ENCODE measurements around the gene MOV10.

The MOV10 gene

DNA sequence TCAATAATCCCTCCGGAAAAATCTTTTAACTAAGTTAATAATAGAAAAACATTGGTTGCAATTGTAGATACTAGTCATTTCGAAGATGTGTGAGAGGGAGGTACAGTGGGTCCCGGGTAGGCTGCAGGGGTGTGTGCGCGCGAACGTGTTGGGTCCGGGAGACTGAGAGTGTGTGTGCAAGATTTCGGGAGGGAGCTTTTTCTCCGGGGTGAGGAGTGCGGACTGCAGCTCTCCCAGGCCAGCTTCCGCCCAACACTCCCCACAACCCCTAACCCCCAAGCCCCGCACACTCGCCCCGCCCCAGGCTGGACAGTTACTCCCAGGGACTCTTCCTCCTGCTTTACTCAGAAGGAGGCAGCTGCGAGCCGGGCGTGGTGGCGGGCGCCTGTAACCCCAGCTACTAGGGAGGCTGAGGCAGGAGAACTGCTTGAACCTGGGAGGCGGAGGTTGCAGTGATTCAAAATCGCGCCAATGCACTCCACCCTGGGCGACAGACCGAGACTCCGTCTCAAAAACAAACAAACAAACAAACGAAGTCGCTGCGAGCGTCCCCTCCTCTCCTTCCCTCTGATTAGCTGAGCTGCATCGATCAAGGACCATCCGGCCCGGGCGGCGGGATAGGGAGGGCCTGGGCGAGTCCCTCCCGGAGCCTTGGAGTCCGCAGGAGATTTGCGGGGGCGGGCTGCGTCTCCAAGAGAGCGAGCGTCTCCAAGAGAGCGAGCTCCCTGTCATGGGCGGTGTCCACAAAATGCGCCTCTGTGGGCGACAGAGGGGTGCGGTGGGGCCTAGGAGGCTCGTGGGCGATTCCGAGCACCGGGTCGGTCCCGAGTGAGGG, 68.9 kb downstream of the MOV10 start:
- DNase-seq: no peak

DNA sequence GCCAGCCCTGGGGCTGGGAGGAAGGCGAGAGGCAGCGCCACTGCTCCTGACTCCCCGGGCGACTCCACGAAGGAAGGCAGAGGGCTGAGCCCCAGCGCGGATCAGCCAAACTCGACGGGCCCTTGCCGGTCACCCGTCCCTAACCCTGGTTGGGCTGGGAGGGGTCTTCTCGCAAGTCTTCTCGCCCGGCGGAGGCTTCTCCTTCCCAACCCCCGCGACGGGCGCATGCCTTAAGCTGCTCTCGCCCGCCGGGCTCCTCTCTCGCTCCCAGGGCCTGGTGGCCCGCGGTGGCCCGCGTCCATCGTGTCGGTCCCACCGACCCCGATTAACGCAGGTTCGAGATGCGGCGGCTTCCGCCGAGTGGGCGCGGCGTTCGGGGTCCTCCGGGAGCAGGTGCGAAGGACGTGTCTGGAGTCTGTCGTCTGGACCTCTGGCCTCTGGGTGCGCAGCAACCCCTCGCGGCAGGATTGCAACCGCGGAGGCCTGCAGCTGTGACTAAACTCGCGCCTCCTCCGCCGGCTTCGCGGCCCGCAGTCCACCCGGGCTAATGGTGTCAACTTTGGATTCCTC, 69.6 kb downstream of the MOV10 start:
- no peak for DNase-seq

DNA sequence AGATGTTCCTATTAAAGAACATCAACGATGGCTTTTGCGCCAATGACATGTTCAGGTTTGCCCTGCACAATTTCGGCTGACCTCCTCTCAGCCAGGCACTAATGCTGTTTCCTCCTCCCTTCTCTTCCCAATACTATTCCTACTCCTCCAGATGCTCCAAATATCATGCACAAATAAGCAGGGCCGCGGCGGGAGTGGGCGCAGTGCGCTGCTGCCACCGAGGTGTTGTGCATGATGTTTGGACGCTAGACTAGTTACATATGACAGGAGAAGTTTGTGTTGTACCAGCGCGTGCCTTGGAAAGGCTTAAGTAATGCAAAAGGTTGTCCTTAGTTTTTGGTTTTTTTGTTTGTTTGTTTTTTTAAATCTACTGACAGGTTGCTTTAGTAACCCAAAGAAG, 73.9 kb downstream of the MOV10 start:
- no peak for DNase-seq
